Suprapubic skin (tissue), 3 donors: Measurements from ENCODE around the gene SRBD1.

Experiments
- POLR2A ChIP-seq, 2 donors: fragments of 450-650 bp; IDR thresholded peaks; one replicate each; pipeline ENCODE4 v1.6.1; 2017; ENCODE audit warnings: antibody characterized with exemption in 2 of 2, mild to moderate bottlenecking in 2 of 2, moderate library complexity in 2 of 2
- TF ChIP-seq, protein P1 (sequence below), 2 donors: fragments of 200-600 bp in 1 of 2; fragments of 450-650 bp in 1 of 2; sonication (generic) in 1 of 2; IDR thresholded peaks; one replicate each; pipeline ENCODE4 v1.5.1; 2016 to 2019; ENCODE audit warnings: antibody characterized with exemption in 2 of 2, mild to moderate bottlenecking in 1 of 2, moderate library complexity in 1 of 2

DNA sequence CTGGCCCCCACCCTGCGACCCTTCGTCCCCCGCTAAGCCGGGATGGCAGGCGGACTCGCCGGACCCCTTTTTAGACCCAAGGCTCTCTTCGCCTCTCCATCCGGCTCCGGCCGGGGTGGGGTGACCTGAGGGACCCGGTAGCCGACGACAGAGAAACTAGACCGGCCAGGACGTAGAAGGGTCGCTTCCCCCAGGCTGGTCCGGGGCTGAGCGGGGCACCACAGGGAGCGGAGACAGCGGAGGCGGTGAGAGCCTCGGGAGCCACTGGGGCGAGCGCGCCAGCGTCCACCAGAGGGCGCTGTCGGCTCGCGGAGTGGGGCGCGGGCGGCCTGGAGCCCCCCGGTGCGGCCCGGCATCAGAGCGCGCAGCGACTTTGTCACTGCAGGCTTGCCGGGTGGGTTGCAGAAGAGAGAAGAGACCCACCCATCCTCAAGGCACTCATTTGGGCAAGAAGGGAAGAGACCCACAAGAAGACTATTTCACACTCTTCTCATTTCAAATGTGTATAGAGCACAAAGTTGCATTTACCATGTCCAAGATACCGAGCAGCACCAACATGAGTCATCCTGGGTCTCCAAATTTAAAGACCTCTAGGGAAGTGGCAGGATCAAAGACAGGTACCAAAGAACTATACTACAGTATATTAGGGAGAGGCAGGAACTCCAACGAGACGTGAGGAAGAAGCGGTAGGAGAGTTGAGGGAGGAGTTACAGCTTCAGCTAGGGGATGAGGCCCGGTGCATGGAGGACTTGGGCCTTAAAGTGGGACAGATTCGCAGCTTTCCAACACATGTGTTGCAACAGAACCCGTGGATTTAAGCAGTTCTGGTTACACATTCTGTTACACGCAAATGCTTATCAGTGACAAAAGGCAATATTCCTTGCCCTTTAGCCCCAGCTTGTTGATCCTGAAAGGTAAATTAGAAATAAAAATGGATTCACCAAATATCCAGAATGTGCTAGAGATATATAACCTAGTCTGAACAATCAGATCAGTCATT is 32.8 kb upstream of the SRBD1 start:
- TF ChIP-seq POLR2A (IDR thresholded peaks at IDR 0.05) = no peak
- TF ChIP-seq, protein P1, sequence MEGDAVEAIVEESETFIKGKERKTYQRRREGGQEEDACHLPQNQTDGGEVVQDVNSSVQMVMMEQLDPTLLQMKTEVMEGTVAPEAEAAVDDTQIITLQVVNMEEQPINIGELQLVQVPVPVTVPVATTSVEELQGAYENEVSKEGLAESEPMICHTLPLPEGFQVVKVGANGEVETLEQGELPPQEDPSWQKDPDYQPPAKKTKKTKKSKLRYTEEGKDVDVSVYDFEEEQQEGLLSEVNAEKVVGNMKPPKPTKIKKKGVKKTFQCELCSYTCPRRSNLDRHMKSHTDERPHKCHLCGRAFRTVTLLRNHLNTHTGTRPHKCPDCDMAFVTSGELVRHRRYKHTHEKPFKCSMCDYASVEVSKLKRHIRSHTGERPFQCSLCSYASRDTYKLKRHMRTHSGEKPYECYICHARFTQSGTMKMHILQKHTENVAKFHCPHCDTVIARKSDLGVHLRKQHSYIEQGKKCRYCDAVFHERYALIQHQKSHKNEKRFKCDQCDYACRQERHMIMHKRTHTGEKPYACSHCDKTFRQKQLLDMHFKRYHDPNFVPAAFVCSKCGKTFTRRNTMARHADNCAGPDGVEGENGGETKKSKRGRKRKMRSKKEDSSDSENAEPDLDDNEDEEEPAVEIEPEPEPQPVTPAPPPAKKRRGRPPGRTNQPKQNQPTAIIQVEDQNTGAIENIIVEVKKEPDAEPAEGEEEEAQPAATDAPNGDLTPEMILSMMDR (IDR thresholded peaks at IDR 0.05) = peak; percentile 97
